ACC112 (cell line): ENCODE results near the gene LAMA2.

Experiments used
- H2AFZ ChIP-seq: fragments of 200-600 bp; sonication (generic); one replicate; pipeline ENCODE4 v1.6.0; 2017; ENCODE audit warnings: antibody characterized with exemption, low read length; ENCODE audit not compliant: unreplicated experiment
- H3K27ac ChIP-seq: fragments of 200-600 bp; sonication (generic); 2 replicates; pipeline ENCODE4 v1.5.1; 2014; ENCODE audit warnings: low read depth, mild to moderate bottlenecking, antibody characterized with exemption, low read length, moderate library complexity
- H3K27me3 ChIP-seq: fragments of 200-600 bp; sonication (generic); 2 replicates; pipeline ENCODE4 v1.6.1; 2014; ENCODE audit warnings: mild to moderate bottlenecking, antibody characterized with exemption, low read length, moderate library complexity, mixed read lengths; ENCODE audit not compliant: insufficient read depth
- H3K36me3 ChIP-seq: fragments of 200-600 bp; sonication (generic); 2 replicates; pipeline ENCODE4 v1.6.1; 2016; ENCODE audit warnings: mild to moderate bottlenecking, antibody characterized with exemption, low read length, moderate library complexity, mixed read lengths; ENCODE audit not compliant: insufficient read depth
- H3K4me1 ChIP-seq: fragments of 200-600 bp; sonication (generic); one replicate; pipeline ENCODE4 v1.6.1; 2016; ENCODE audit warnings: low read length, mixed read lengths; ENCODE audit not compliant: insufficient read depth, unreplicated experiment, control insufficient read depth
- H3K4me3 ChIP-seq: fragments of 200-600 bp; sonication (generic); 2 replicates; pipeline ENCODE4 v1.5.1; 2014; ENCODE audit warnings: mild to moderate bottlenecking, low read depth, low read length
- H3K79me2 ChIP-seq: fragments of 200-600 bp; sonication (generic); one replicate; pipeline ENCODE4 v1.6.0; 2016; ENCODE audit warnings: low read length; ENCODE audit not compliant: control insufficient read depth, unreplicated experiment, insufficient read depth

The LAMA2 gene

GRCh38 chr6:129253727-129254126 lies 370.8 kb downstream of the LAMA2 start:
- Histone ChIP-seq H3K27me3 (no peaks in the 10 kb centered on the region), H3K4me1 (peaks cover 3% of the 10 kb centered on the region), H3K27ac (no peak overlapping the region), H3K79me2 (no peaks in the 10 kb centered on the region), H3K36me3 (no peaks in the 10 kb centered on the region), H2AFZ (no peak overlapping the region), H3K4me3 (no peak overlapping the region)

GRCh38 chr6:129257196-129257595 lies 374.3 kb downstream of the LAMA2 start:
- H3K27me3 ChIP-seq = no peaks in the 10 kb centered on the region
- no peak overlapping the region for H3K4me3 ChIP-seq
- H3K27ac ChIP-seq = no peak overlapping the region
- no peaks in the 10 kb centered on the region for H3K79me2 ChIP-seq
- peaks cover 3% of the 10 kb centered on the region for H3K4me1 ChIP-seq
- H2AFZ ChIP-seq = no peak overlapping the region
- no peaks in the 10 kb centered on the region for H3K36me3 ChIP-seq

GRCh38 chr6:129262661-129263060 lies 379.7 kb downstream of the LAMA2 start:
- Histone ChIP-seq H3K27ac (no peak overlapping the region), H3K4me1 (no peaks in the 10 kb centered on the region), H3K4me3 (no peak overlapping the region), H3K79me2 (no peaks in the 10 kb centered on the region), H3K27me3 (no peaks in the 10 kb centered on the region), H3K36me3 (peaks cover 3% of the 10 kb centered on the region; the same call in 1 of the 2 replicates), H2AFZ (no peak overlapping the region)

GRCh38 chr6:129263176-129263575 lies 380.2 kb downstream of the LAMA2 start:
- Histone ChIP-seq H3K27me3 (no peaks in the 10 kb centered on the region), H2AFZ (no peak overlapping the region), H3K27ac (no peak overlapping the region), H3K36me3 (peaks cover 3% of the 10 kb centered on the region; the same call in 1 of the 2 replicates), H3K4me3 (no peak overlapping the region), H3K4me1 (no peaks in the 10 kb centered on the region), H3K79me2 (no peaks in the 10 kb centered on the region)

- no peak overlapping the region for H2AFZ ChIP-seq
- no peak overlapping the region for H3K4me3 ChIP-seq
- H3K79me2 ChIP-seq = no peaks in the 10 kb centered on the region
- H3K27ac ChIP-seq = no peak overlapping the region
- H3K36me3 ChIP-seq = peaks cover 3% of the 10 kb centered on the region; the same call in 1 of the 2 replicates
- H3K27me3 ChIP-seq = no peaks in the 10 kb centered on the region
- H3K4me1 ChIP-seq = no peaks in the 10 kb centered on the region
Observed at GRCh38 chr6:129264480-129265045, 381.6 kb downstream of the LAMA2 start.

- Histone ChIP-seq H3K4me3 (no peak overlapping the region), H3K27me3 (no peaks in the 10 kb centered on the region), H3K4me1 (no peaks in the 10 kb centered on the region), H2AFZ (no peak overlapping the region), H3K79me2 (no peaks in the 10 kb centered on the region), H3K36me3 (peaks cover 3% of the 10 kb centered on the region), H3K27ac (no peak overlapping the region)
Observed at GRCh38 chr6:129267028-129267427, 384.1 kb downstream of the LAMA2 start.

- Histone ChIP-seq H3K27me3 (no peaks in the 10 kb centered on the region), H3K4me1 (no peaks in the 10 kb centered on the region), H3K36me3 (peaks cover 3% of the 10 kb centered on the region), H3K4me3 (no peak overlapping the region), H2AFZ (no peak overlapping the region), H3K27ac (no peak overlapping the region), H3K79me2 (no peaks in the 10 kb centered on the region)
Observed at GRCh38 chr6:129269076-129269475, 386.1 kb downstream of the LAMA2 start.

- no peaks in the 10 kb centered on the region for H3K27me3 ChIP-seq
- peaks cover 3% of the 10 kb centered on the region for H3K36me3 ChIP-seq
- H2AFZ ChIP-seq = no peak overlapping the region
- H3K27ac ChIP-seq = no peak overlapping the region
- no peaks in the 10 kb centered on the region for H3K79me2 ChIP-seq
- no peak overlapping the region for H3K4me3 ChIP-seq
- no peaks in the 10 kb centered on the region for H3K4me1 ChIP-seq
Observed at GRCh38 chr6:129269891-129270290, 387.0 kb downstream of the LAMA2 start.

- Histone ChIP-seq H3K27ac (no peak overlapping the region), H3K36me3 (peaks cover 3% of the 10 kb centered on the region), H3K79me2 (no peaks in the 10 kb centered on the region), H3K4me1 (no peaks in the 10 kb centered on the region), H3K4me3 (no peak overlapping the region), H2AFZ (no peak overlapping the region), H3K27me3 (no peaks in the 10 kb centered on the region)
Observed at GRCh38 chr6:129270450-129270849, 387.5 kb downstream of the LAMA2 start.

GRCh38 chr6:129273161-129273560 lies 390.2 kb downstream of the LAMA2 start:
- no peak overlapping the region for H3K4me3 ChIP-seq
- no peaks in the 10 kb centered on the region for H3K79me2 ChIP-seq
- H3K36me3 ChIP-seq = no peaks in the 10 kb centered on the region; the same call in 1 of the 2 replicates
- no peak overlapping the region for H2AFZ ChIP-seq
- H3K27ac ChIP-seq = no peak overlapping the region
- no peaks in the 10 kb centered on the region for H3K4me1 ChIP-seq
- no peaks in the 10 kb centered on the region for H3K27me3 ChIP-seq

GRCh38 chr6:129276461-129276860 lies 393.5 kb downstream of the LAMA2 start:
- Histone ChIP-seq H3K36me3 (no peaks in the 10 kb centered on the region), H2AFZ (no peak overlapping the region)

More at GRCh38 chr6:129276461-129276860, 393.5 kb downstream of the LAMA2 start:
- Histone ChIP-seq H3K27ac (no peak overlapping the region), H3K79me2 (no peaks in the 10 kb centered on the region), H3K4me3 (no peak overlapping the region), H3K27me3 (no peaks in the 10 kb centered on the region), H3K4me1 (no peaks in the 10 kb centered on the region)
